NCI-H446 treated with DMSO at 0.1 percent for 48 hours (cell line): ENCODE data around the gene CD300C.
"Not testable (repeated sequence)": the region's sequence is repeated elsewhere in the genome, so short reads cannot be mapped to it uniquely, and the experiment has no call there.

Source experiments
- DNase-seq: peaks from one replicate; lab custom pipeline; 2025; lab: John Stamatoyannopoulos, UW

CD300C gene

DNA sequence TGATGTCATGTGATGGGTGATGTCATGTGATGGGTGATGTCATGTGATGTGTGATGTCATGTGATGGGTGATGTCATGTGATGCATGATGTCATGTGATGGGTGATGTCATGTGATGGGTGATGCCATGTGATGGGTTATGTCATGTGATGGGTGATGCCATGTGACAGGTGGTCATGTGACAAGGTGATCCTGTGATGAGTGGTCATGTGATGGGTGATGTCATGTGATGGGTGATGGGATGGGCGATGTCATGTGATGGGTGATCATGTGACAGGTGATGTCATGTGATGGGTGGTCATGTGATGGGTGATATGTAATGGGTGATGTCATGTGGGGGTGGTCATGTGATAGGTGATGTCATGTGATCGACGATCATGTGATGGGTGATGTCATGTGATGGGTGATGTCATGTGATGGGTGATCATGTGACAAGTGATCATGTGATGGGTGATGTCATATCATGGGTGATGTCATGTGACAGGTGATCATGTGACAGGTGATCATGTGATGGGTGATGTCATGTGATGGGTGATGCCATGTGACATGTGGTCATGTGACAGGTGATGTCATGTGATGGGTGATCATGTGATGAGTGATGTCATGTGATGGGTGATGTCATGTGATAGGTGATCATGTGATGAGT lies 31.8 kb downstream of the CD300C start:
- peak; percentile 8 for DNase-seq

DNA sequence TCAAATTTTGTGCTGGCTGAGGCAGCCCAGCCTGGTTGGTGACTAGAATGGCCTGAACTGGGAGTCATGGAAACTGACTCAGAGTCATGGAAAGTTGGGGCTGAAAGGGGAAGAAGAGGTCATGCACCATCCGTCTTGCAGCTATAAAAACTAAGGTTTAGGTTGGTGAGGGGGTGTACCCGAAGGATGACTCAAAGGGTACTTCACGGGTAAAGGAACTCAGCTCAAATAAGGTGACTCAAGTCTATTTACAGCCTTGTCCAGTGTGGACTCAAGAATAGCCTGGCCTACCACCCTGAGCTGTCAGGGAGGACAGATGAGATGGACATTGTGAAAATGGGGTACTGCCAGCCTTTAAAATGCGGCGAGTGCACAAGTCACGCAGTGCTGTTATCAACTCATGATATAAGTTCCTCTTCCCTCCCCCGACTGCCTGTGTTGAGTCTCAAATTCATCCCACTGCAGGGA lies 33.3 kb downstream of the CD300C start:
- no peak for DNase-seq

DNA sequence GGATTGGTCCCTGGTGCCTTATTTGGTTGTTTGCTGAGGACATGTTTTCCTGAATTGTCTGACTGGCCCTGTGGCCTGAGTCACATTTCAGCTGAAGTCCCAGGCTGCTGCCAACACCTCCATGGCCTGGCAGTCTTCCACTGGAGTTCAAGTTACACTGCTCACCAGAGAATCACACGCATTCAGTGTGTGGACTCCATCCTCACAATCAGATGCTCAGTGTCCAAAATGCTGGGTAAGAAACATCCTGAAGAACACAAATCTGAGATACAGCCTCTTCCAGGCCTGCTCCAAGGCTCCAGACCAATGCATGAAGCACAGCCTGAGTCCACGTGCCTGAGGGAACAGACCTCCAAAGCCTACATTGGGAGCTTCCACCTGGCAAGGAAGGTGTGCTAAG lies 33.9 kb downstream of the CD300C start:
- peak; percentile 4 for DNase-seq

DNA sequence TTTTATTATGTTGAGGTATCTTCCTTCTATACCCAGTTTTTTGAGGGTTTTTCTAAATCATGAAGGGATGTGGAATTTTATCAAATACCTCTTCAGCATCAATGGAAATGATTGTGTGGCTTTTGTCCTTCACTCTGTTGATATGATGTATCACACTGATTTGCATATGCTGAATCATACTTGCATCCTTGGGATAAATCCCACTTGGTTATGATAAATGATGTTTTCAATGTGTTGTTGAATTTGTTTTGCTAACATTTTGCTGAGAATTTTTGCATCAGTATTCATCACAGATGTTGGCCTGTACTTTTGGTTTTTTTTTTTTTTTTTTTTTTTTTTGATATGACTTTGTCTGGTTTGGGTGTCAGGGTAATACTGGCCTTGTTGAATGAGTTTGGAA lies 37.8 kb downstream of the CD300C start:
- no peak for DNase-seq

DNA sequence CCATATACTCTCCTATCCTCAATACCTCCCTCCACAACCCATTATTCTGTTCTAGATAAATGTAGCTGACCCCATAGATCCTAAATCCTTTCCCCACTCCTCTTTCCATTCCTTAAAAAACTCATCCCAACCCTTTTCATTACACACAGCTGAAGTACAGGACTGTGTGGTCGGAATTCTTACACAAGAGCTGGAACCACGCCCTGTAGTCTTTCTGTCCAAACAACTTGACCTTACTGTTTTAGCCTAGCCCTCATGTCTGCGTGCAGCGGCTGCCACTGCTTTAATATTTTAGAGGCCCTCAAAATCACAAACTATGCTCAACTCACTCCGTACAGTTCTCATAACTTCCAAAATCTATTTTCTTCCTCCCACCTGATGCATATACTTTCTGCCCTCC lies 42.0 kb downstream of the CD300C start:
- DNase-seq: not testable (repeated sequence)

DNA sequence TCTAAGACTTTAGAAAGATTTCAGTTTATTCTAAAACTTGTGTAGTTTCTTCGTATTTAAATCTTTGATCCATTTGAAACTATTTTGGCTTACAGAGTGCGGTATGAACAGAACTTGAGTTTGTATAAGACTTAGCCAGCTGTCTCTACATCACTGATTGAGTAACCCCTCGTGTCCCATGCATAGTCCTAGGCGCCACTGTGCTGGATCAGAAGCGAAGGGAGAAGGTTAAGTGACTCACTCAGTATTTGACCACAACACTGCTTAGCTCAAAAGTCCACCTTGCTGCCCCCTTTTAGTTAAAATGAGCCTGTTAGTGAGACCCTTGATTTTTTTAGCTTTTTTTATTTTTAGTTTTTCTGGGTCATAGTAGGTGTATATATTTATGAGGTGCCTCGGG lies 43.1 kb downstream of the CD300C start:
- DNase-seq: no peak

DNA sequence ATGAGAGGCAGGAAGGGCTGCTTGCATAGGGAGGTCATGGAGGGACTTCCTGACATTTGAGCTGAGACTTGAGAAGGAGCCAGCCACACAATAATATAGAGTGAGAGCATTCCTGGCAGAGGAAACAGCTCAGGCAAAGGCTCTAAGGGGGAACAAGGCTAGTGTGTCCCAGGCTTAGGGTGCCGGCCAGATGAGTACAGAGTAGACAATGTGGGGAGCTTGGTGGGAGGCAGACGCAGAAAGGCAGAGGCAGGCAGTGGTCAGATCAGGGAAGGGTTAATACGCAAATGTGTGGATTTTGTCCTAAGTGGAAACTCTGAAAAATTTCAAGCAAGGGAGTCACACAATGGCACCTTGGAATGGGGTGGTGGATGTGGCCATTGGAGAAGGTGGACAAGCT lies 45.9 kb downstream of the CD300C start:
- no peak for DNase-seq

DNA sequence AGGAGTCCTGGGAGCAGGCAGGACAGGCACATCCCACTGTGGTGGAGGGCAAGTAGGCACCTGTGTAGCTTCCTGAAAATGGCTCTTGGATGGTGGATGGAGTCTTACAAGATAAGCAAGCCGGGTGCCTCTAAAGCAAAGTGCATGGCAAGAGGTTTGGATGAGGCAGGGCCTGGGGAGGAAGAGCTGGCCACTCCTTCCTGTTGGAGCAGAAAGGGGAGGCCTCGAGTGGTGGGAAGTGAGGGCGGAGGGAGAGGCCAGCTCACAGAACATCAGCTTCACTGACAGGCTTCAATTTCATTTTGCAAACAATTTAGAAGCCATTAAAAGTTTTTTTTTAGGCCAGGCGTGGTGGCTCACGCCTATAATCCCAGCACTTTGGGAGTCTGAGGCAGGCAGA lies 48.4 kb downstream of the CD300C start:
- no peak for DNase-seq

DNA sequence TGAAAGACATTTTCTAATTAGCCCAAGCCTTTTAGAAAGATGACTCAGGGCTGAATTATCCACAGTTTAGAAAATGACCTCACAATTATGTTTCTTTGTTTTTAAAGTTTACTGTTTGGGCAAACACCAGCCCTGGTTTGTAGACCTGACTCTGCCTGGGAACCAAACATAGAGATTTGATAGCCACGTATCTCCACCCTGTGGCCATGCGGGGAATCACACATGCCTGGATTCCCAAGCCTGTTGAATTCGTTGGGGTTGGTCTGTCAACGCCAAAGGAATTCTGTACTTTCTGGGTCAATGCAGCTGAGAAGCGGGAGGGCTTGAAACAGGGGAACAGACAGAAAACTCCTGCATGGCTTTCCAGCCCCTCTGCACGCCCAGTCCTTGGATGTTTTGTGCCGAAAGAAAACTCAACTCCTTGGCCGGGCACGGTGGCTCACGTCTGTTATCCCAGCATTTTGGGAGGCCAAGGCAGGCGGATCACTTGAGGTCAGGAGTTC lies 52.5 kb downstream of the CD300C start:
- no peak for DNase-seq

DNA sequence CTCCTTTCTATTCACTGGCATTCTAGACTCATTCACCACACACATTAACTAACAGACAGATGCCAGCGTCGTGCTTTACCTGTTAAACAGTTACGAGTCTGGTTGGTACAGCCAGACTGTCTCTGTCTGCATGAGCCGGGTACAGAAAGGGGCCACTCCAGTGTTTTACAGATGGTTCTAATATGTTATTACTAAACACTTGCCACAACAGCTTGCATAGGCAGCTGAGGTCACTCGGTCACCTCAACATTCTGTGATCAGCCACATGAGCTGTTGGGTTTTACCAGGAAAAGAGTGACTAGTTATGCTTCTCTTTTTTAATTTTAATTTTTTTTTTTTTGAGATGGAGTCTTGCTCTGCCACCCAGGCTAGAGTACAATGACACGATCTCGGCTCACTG lies 54.3 kb downstream of the CD300C start:
- no peak for DNase-seq
